Tibial nerve (tissue), 4 donors: ENCODE results near the gene SLAMF8. TPM values are rescaled to one million over a fixed set of nuclear protein-coding genes. Genes with fewer than 3 reads are reported as not detected.

ENCODE experiments used
- DNase-seq, 2 donors: peaks; one replicate each; pipeline ENCODE4 v3.0.0-alpha.2; 2019; ENCODE audit warnings: low spot score in 2 of 2
- H3K27ac ChIP-seq, 4 donors: fragments of 200-600 bp; sonication (generic) in 3 of 4; one replicate each; pipeline ENCODE4 v1.5.1; 2017 to 2019; ENCODE audit warnings: mild to moderate bottlenecking in 1 of 4
- H3K27me3 ChIP-seq, 2 donors: fragments of 200-600 bp; sonication (generic) in 1 of 2; one replicate each; pipeline versions ENCODE4 v1.5.1 to v1.6.0; 2017 to 2019
- H3K36me3 ChIP-seq, 3 donors: fragments of 200-600 bp; sonication (generic); one replicate each; pipeline ENCODE4 v1.5.1; 2018 to 2019
- H3K4me1 ChIP-seq, 4 donors: fragments of 200-600 bp; sonication (generic) in 3 of 4; one replicate each; pipeline ENCODE4 v1.5.1; 2017 to 2019
- H3K4me3 ChIP-seq, 4 donors: fragments of 200-600 bp; sonication (generic) in 3 of 4; one replicate each; pipeline ENCODE4 v1.5.1; 2017 to 2019; ENCODE audit warnings: mild to moderate bottlenecking in 1 of 4, moderate library complexity in 1 of 4
- H3K9me3 ChIP-seq, 4 donors: fragments of 200-600 bp; sonication (generic) in 3 of 4; one replicate each; pipeline ENCODE4 v1.5.1; 2017 to 2019
- EP300 ChIP-seq, 2 donors: sonication (generic); formaldehyde crosslinking; IDR thresholded peaks; one replicate each; pipeline ENCODE4 v1.6.1; 2017; ENCODE audit warnings: antibody characterized with exemption in 2 of 2, mild to moderate bottlenecking in 1 of 2
- POLR2A ChIP-seq, 2 donors: fragments of 450-650 bp; IDR thresholded peaks; one replicate each; pipeline ENCODE4 v1.6.1; 2017; ENCODE audit warnings: antibody characterized with exemption in 2 of 2, mild to moderate bottlenecking in 2 of 2, moderate library complexity in 2 of 2
- WGBS, 2 donors: methylation state at CpG; one replicate each; pipeline ENCODE4 v1.1.5; 2018; 5-methylcytosine and 5-hydroxymethylcytosine counted together
- total RNA-seq, 4 donors: library from RNA; depleted of rRNA; stranded (reverse); fragments of >200 nt; gene quantifications; one replicate each; pipeline ENCODE4 v1.1.0, GENCODE V29; 2016
- TF ChIP-seq, protein P1 (sequence below), 5 experiments: fragments of 200-600 bp in 3 of 5; fragments of 450-650 bp in 2 of 5; sonication (generic) in 3 of 5; IDR thresholded peaks; one replicate each; pipeline ENCODE4 v1.5.1; 2016 to 2019; ENCODE audit warnings: antibody characterized with exemption in 5 of 5, mild to moderate bottlenecking in 3 of 5, moderate library complexity in 2 of 5

SLAMF8 gene
- total RNA-seq, 4 donors from 2014 or later = 2.2 to 6.9 (median 3.7) TPM

DNA sequence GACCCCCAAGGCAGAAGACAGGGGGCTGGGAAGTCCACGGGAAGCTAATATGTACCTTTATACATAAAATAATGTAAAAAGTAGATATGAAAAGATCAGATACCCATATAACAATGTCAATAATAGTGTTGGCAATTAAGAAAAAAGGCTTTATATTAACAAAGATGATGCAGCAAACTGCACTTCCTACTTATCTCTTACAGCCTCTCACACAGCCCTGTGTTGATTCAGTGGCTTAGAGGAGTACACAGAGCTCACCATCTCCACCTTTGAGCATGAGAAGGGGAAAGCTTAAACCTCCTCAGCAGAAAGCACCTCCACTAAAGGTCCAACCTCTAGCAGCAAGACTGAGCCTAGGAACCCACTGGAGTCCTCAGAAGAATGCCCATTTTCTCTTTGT lies 42.9 kb downstream of the SLAMF8 start:
- Histone ChIP-seq H3K4me1 (peaks cover 0 to 10% (median 3%) of the 10 kb centered on the region in 4 donors), H3K27ac (no peak overlapping the region), H3K36me3 (no peaks in the 10 kb centered on the region), H3K4me3 (no peak overlapping the region), H3K9me3 (no peaks in the 10 kb centered on the region), H3K27me3 (no peaks in the 10 kb centered on the region)
- WGBS, 2 donors = 83 to 90% methylated on average over 1 of the region's 1 CpG
- no peak for DNase-seq
- no peak for TF ChIP-seq EP300 (IDR thresholded peaks at IDR 0.05)

DNA sequence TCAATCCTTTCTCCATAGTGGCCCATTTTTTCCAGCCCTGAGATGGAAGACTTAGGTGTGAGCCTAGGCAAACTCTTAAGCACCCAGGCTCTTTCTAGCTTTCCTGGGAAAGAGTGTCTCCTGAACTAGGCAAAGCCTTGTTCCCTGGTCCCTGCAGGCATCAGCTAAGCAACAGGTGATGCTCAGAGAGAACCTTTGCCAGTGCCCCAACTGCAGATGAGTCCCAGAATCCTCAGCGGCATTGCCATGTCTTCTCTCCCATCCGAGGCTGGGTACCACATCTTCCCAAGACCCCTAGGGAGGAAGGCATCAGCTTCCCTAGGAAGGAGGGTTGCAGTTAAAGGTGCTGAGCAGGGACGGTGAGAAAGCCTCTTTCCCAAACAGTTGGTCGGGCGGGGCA lies 44.0 kb downstream of the SLAMF8 start:
- no peak overlapping the region for H3K27ac ChIP-seq
- no peak overlapping the region for H3K4me3 ChIP-seq
- no peaks in the 10 kb centered on the region for H3K9me3 ChIP-seq
- no peaks in the 10 kb centered on the region for H3K27me3 ChIP-seq
- peaks cover 0 to 10% (median 3%) of the 10 kb centered on the region in 4 donors for H3K4me1 ChIP-seq
- H3K36me3 ChIP-seq = no peaks in the 10 kb centered on the region
- WGBS, 2 donors = 85 to 95% methylated on average over 5 of the region's 5 CpGs
- TF ChIP-seq, protein P1, sequence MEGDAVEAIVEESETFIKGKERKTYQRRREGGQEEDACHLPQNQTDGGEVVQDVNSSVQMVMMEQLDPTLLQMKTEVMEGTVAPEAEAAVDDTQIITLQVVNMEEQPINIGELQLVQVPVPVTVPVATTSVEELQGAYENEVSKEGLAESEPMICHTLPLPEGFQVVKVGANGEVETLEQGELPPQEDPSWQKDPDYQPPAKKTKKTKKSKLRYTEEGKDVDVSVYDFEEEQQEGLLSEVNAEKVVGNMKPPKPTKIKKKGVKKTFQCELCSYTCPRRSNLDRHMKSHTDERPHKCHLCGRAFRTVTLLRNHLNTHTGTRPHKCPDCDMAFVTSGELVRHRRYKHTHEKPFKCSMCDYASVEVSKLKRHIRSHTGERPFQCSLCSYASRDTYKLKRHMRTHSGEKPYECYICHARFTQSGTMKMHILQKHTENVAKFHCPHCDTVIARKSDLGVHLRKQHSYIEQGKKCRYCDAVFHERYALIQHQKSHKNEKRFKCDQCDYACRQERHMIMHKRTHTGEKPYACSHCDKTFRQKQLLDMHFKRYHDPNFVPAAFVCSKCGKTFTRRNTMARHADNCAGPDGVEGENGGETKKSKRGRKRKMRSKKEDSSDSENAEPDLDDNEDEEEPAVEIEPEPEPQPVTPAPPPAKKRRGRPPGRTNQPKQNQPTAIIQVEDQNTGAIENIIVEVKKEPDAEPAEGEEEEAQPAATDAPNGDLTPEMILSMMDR (IDR thresholded peaks at IDR 0.05) = no peak
- TF ChIP-seq EP300 (IDR thresholded peaks at IDR 0.05) (no peak), POLR2A (IDR thresholded peaks at IDR 0.05) (no peak)
- DNase-seq = no peak

DNA sequence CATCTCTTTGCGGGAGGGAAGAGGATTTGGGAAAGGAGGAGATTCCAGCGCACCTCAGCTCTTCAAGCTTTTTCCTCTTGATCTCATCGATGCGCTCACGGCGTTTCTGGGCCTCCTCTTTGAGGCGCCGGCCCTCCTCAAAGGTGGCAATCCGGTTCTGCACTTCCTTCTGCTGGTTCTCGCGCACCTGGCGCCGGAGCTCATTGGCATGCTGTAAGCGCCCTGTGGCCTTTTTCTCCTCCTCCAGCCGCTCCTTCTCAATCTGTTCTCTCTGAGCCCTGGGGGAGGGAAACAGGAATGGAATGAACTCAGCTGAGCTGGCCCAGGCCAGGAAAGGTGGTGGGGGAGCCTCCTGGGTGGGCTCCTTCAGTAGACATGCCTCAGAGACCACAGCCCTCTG lies 46.2 kb downstream of the SLAMF8 start:
- no peak overlapping the region for H3K27ac ChIP-seq
- H3K36me3 ChIP-seq = no peaks in the 10 kb centered on the region
- H3K27me3 ChIP-seq = no peaks in the 10 kb centered on the region
- no peaks in the 10 kb centered on the region for H3K9me3 ChIP-seq
- 81 to 87% methylated on average over 15 of the region's 15 CpGs for WGBS, 2 donors
- no peak overlapping the region for H3K4me3 ChIP-seq
- TF ChIP-seq, protein P1 (IDR thresholded peaks at IDR 0.05) = no peak
- TF ChIP-seq EP300 (IDR thresholded peaks at IDR 0.05) (no peak), POLR2A (IDR thresholded peaks at IDR 0.05) (no peak)
- no peak for DNase-seq
- peaks cover 0 to 7% (median under 1%) of the 10 kb centered on the region in 4 donors for H3K4me1 ChIP-seq

DNA sequence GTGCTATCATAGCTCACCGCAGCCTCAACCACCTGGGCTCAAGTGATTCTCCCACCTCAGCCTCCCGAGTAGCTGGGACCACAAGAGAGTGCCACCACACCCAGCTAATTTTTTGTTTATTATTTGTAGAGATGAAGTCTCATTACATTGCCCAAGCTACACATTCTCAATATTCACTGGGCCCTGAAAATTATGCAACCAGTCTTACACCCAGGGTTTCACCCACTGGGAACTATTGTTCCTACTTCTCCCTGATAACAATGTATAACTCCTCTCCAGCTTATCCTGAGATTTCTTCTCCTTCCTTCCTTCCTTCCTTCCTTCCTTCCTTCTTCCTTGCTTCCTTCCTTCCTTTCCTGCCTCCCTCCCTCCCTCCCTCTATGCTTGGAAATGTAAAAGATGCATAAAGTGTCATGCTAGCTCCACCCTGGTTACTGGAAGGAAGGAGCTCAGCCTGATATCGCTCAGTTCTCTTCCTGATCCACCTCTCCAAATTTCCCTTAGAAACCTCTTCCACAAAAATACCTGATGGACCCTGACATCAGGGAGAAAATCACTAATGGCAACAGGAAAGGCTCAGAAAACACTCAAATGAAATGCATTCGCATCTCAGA lies 47.0 kb downstream of the SLAMF8 start:
- H3K4me1 ChIP-seq = no peaks in the 10 kb centered on the region

DNA sequence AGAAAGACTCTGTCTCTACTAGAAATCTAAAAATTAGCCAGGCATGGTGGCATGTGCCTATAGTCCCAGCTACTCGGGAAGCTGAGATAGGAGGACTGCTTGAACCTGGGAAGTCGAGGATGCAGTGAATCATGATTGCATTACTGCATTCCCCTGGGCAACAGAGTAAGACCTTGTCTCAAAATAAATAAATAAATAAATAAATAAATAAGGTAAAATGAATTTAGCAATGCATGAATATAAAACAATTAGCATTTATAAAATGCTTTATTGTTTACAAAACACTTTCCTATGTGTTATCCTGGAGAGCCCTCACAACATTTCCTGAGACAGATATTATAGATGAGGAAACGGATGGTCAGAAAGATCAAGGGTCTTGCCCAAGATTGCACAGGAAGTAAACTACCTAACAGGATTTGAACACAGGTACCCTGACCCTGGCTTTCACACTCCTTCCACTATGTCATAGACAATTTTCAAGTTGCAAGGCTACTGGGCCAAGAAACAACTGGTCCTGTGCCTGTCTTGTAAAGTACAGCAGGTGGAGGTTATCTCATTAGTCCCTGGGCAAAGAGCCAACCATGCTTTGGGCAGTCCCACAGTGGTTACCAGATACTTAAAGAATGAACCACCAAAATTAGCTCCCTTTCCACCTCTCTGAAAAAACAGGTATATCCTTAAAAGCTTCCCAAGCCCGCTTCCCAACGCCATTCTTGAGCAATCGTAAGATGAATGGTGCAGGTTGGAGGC lies 51.2 kb downstream of the SLAMF8 start:
- H3K36me3 ChIP-seq = no peaks in the 10 kb centered on the region
- no peak overlapping the region for H3K27ac ChIP-seq
- peaks cover 0 to 8% (median 0%) of the 10 kb centered on the region in 4 donors for H3K4me1 ChIP-seq
- 95 to 98% methylated on average over 6 of the region's 6 CpGs for WGBS, 2 donors
- H3K27me3 ChIP-seq = no peaks in the 10 kb centered on the region
- no peaks in the 10 kb centered on the region for H3K9me3 ChIP-seq
- TF ChIP-seq EP300 (IDR thresholded peaks at IDR 0.05) = no peak
- TF ChIP-seq, protein P1 (IDR thresholded peaks at IDR 0.05) = no peak
- no peak for TF ChIP-seq POLR2A (IDR thresholded peaks at IDR 0.05)
- no peak overlapping the region for H3K4me3 ChIP-seq
- no peak for DNase-seq

More for the DNA sequence above, 47.0 kb downstream of the SLAMF8 start:
- whole genome bisulfite sequencing, 2 donors = 90 to 91% methylated on average over 4 of the region's 4 CpGs
- TF ChIP-seq POLR2A (IDR thresholded peaks at IDR 0.05) = no peak
- no peak for TF ChIP-seq EP300 (IDR thresholded peaks at IDR 0.05)
- TF ChIP-seq, protein P1 (IDR thresholded peaks at IDR 0.05) = no peak
- no peaks in the 10 kb centered on the region for H3K27me3 ChIP-seq
- DNase-seq = no peak
- no peak overlapping the region for H3K4me3 ChIP-seq
- H3K27ac ChIP-seq = no peak overlapping the region
- no peaks in the 10 kb centered on the region for H3K36me3 ChIP-seq
- H3K9me3 ChIP-seq = no peaks in the 10 kb centered on the region
